Hematopoietic multipotent progenitor cell treated with erythropoietin and hydrocortisone succinate and interleukin-3 and kit ligand, for 15 days (in vitro differentiated cells): ENCODE data around the gene IFRD2.
"Not testable (repeated sequence)": the region's sequence is repeated elsewhere in the genome, so short reads cannot be mapped to it uniquely, and the experiment has no call there.

Experiments
- DNase-seq: peaks from one replicate; pipeline ENCODE4 v3.0.0-alpha.2; 2015; ENCODE audit warnings: low spot score

Gene IFRD2

DNA sequence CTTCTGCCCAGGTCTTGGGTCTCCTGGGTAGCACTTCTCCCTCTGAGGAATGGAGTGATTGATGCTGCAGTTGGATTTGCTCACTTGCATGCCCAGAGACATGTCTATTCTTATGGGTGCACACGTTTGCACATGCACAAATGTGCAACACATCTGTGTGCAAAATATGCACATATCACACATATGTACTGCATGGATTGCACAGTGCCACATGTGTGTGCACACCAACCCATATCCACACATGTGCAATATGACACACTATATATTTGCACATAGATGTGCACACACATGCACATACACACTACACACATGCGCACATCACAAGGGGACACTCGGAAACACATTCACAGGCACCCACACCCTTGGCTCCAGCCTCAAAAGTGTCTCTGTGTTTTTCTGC is 24.0 kb downstream of the IFRD2 start:
- DNase-seq: no peak

- no peak for DNase-seq
These were observed 24.8 kb downstream of the IFRD2 start for GRCh38 chr3:50267280-50267913.

DNA sequence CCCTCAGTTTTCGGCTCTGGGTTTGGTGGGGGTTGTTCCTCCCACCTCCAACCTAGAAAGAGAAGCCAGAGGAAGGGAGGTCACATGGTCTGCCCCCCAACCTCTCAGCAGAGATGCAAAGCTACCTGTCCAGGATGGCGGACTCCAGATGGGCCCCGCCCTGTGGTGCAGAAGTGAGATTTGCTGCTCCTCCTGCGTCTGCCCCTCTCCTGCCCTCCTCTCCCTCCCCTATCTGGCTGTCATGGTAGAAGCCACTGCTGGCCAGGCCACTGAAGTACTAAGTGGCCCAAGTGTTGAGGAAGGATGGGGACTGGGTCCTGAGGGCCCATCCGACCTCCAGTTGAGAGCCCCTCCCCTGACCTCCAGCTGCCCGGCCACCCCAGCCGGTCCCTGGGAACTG is 25.4 kb downstream of the IFRD2 start:
- DNase-seq: no peak

- no peak for DNase-seq
These were observed 26.2 kb downstream of the IFRD2 start for GRCh38 chr3:50266017-50266416.

- no peak for DNase-seq
These were observed 26.7 kb downstream of the IFRD2 start for GRCh38 chr3:50265571-50265970.

- no peak for DNase-seq
These were observed 27.2 kb downstream of the IFRD2 start for GRCh38 chr3:50264964-50265485.

DNA sequence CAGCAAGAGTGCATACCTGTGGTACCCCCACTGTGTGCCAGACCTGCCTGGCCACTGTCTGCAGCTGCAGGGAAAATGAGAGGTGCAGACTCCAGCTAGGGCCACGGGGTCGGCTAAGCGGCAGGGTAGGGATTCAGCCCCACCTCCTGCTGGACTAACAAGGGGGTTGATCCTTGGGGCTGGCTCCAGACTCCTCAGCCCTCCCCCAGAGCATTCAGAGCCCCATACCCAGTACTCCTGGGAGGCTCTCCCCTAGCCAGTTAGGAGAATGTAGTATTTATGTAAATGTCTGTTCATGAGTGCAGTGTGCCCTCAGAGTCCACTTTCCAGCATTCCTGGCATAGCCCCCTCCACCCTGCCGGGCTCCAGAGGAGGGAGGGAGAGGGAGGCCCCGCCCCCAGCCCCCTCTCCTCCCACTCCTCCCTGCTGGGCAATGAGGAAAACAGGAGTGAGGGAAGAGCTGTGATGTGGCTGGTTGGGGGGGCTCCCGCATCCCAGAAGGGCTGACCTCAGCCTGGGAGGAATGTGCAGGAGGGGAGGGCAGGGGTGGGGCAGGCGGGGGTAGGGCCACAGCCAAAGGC is 27.8 kb downstream of the IFRD2 start:
- DNase-seq: no peak

DNA sequence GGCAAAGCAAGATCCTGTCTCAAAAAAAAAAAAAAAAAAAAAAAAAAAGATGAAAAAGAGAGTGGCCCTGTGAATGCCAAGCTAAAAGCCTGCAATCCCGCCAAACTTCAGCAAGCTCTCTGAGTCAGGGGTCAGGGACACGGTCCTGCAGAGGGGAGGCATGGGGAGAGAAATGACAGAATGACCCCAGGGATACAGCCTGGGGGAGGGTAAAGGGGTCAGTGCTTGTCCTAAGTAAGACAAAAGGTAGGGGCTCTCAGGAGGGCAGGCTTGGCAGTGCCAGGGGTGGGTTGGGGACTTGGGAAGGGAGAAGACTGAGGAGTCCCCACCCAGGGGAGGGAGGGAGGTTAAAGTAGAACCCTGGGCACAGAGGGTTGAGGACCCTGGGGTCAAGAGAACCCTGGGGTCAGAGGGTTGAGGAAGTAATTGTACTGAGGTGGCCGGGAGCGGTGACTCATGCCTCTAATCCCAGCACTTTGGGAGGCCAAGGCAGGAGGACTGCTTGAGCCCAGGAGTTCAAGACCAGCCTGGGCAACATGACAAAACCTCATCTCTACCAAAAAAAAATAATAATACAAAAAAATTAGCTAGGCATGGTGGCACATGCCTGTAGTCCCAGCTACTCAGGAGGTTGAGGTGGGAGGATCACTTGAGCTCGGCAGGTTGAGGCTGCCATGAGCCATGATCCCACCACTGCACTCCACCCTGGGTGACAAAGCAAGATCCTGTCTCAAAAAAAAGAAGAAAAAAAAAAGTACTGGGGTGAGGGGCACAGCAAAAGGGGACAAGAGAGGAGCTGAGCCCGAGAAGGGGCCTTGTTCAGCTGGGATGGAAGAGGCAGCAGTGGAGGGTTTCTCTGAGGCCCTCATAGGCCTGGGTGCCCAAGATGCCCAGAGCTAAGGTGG is 28.5 kb downstream of the IFRD2 start:
- DNase-seq: no peak

DNA sequence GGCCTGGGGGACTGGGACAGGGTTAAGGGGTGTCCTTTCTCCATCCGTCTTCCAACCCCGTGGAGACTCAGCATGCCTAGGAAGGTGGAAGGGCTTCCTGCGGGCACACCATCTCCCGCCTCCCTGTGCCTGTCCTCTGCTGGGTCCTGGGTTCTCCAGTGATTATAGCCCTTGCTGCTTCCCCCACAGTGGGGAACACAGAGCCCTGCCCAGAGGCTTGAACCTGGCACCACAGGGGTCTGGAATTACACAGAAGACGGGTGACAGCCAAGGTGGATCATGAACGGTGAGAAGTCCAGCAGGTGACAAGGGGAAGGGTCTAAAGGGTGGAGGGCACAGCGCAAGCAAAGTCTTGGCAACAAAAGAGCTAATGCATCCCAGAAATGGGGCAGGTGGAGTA is 29.5 kb downstream of the IFRD2 start:
- DNase-seq: no peak

GRCh38 chr3:50262200-50262599 is 30.0 kb downstream of the IFRD2 start:
- DNase-seq: not testable (repeated sequence)

DNA sequence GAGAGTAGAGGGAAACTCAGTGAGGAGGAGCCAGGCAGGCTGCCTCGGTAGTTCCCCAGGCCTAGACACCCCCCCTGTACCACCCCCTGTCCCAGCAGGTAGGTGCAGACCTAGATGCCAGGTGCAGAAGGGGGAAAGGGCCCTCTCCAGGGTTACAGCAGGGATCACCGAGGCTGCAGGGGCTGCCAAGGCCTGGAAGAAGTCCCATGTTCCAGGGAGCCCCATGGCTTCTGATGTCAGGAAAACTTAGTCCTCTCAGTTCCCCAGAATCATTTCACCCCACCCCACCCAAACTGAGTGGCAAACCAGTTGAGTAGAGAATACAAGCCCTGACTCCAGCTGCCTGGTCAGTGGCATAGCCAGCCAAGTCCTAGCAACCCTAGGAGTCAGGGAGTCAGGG is 30.7 kb downstream of the IFRD2 start:
- DNase-seq: no peak

GRCh38 chr3:50260942-50261441 is 31.2 kb downstream of the IFRD2 start:
- no peak for DNase-seq

GRCh38 chr3:50260027-50260941 is 31.9 kb downstream of the IFRD2 start:
- peak; percentile 83 for DNase-seq

DNA sequence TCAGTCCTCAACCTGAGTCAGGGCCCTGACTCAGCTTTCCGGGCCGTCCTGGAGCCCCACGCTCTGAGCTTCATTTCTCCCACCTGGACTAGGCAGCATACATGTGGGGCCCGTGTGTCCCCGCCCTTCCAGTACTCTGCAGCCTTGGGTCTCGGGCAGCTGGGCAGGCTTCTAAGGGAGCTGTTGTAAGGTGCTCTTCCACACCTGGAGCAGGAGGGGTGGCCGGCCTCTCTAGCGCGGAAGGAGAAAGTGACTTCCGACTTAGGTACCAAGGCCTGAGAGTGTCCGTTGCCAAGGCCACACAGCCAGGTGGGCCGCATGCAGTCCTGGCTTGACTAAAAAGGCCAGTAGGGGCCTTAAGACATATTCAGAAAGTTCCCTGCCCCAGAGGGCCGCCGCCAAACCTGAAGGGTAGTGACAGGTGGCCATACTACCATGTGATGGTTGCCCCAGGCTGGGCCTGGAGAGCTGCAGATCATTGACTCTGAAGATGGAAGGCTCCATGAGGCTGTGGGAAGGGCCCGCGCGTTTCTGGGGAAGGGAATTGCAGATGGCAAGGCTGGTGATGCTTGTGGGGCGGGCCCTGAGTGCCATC is 32.7 kb downstream of the IFRD2 start:
- no peak for DNase-seq

GRCh38 chr3:50258979-50259378 is 33.2 kb downstream of the IFRD2 start:
- DNase-seq: no peak

DNA sequence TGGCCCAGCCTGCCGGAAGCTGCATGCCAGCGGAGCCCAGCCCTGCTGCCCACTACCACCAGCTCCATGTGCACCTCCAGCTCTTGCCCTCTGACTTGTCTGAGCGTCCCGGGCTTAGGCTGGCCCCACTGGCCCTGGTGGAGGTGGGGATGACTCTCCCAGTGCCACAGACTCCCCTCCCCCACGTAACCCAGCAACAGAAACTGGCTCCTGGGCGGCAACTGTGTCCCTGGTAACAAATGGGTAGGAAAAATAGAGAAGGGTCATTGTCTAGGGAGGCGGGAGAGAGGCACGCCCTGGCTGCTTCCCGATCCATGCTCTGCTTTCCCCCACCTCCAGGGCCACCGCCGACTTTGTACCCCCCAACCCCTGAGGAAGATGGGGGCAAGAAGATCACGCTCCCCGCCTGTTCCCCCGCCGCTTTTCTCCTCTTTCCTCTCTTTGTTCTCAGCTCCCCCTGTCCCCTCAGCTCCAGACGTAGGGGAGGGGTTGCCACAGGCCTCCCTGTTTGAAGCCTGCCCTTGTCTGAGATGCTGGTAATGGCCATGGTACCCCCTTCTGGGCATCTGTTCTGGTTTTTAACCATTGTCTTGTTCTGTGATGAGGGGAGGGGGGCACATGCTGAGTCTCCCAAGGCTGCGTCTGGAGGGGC is 34.1 kb downstream of the IFRD2 start:
- DNase-seq: no peak

- peak; percentile 42 for DNase-seq
These were observed 35.0 kb downstream of the IFRD2 start for GRCh38 chr3:50256978-50257890.

DNA sequence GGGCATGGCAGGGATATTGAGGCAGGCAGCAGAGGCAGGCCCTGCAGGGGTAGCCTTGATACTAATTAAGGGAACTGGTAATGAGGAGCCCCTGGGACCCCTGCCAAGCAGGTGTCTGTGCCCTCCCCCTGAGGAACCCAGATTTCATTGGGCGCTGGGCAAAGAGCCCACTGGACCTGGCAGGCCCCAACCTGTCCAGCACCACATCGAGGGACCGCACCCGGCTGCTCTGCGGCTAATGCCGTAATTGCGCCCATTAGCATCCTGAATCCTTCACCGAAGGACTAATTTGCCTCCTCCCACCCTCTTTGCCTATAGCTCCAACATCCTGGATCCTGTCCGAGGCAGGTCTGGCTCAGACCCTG is 37.0 kb downstream of the IFRD2 start:
- no peak for DNase-seq

- no peak for DNase-seq
These were observed 37.5 kb downstream of the IFRD2 start for GRCh38 chr3:50254577-50255250.
